IMR-90 (cell line): ENCODE results near the gene CSTA. TPM values are rescaled to one million over a fixed set of nuclear protein-coding genes. Genes with fewer than 3 reads are reported as not detected.

ENCODE experiments used
- ATAC-seq: fragments of 200-7000 bp; cut with Tn5 transposase; 2 replicates; pipeline ENCODE4 v1.9.1; 2020; ENCODE audit warnings: low read depth, mild to moderate bottlenecking, moderate library complexity
- BruUV-seq: library from RNA; stranded (reverse); fragments of 400-500 nt; replicated peaks from 2 replicates; lab custom pipeline; 2021; lab: Mats Ljungman, UMichigan
- CTCF ChIA-PET: fragments of 300-600 bp; formaldehyde crosslinking; extraction: SDS; loops from one replicate; lab custom pipeline; 2021; ENCODE audit warnings: antibody characterized with exemption; lab: Yijun Ruan, JAX
- POLR2A ChIA-PET: fragments of 300-600 bp; sonication (Branson Sonifier 250); formaldehyde crosslinking; loops from one replicate; lab custom pipeline; 2022; ENCODE audit warnings: antibody characterized with exemption; ENCODE audit not compliant: unreplicated experiment; lab: Charles Lee
- DNase-seq: peaks from one replicate; pipeline ENCODE4 v3.0.0; 2013
- H2AFZ ChIP-seq: replicated peaks from 2 replicates; pipeline ENCODE3; 2013; ENCODE audit warnings: low read length, mild to moderate bottlenecking; ENCODE audit not compliant: poor library complexity
- H2AK5ac ChIP-seq: 2 replicates; pipeline ENCODE4 v1.6.1; 2013; ENCODE audit warnings: low read depth, low read length, inconsistent platforms
- H2AK9ac ChIP-seq: replicated peaks from 2 replicates; pipeline ENCODE3; 2013; ENCODE audit warnings: mild to moderate bottlenecking, low read depth, low read length, moderate library complexity; ENCODE audit not compliant: poor library complexity
- H2BK120ac ChIP-seq: 2 replicates; pipeline ENCODE4 v1.6.1; 2013; ENCODE audit warnings: low read depth, low read length, inconsistent platforms
- H2BK15ac ChIP-seq: 3 replicates; pipeline ENCODE4 v1.6.1; 2013; ENCODE audit warnings: low read depth, low read length, inconsistent platforms
- H2BK20ac ChIP-seq: 2 replicates; pipeline ENCODE4 v1.6.1; 2013; ENCODE audit warnings: low read depth, mild to moderate bottlenecking, inconsistent platforms, low read length, moderate library complexity
- H2BK5ac ChIP-seq: 2 replicates; pipeline ENCODE4 v1.6.1; 2013; ENCODE audit warnings: mild to moderate bottlenecking, low read depth, low read length, inconsistent platforms; ENCODE audit not compliant: poor library complexity, severe bottlenecking
- H3K14ac ChIP-seq: replicated peaks from 2 replicates; pipeline ENCODE4 v1.6.1; 2013; ENCODE audit warnings: low read depth, low read length, inconsistent platforms
- H3K18ac ChIP-seq: 2 replicates; pipeline ENCODE4 v1.6.1; 2013; ENCODE audit warnings: low read depth, low read length, control low read depth
- H3K23ac ChIP-seq: 2 replicates; pipeline ENCODE4 v1.6.1; 2013; ENCODE audit warnings: low read depth, low read length, inconsistent platforms
- H3K27ac ChIP-seq: 2 replicates; pipeline ENCODE4 v1.5.1; 2013; ENCODE audit warnings: mild to moderate bottlenecking, control low read depth, low read length; ENCODE audit not compliant: insufficient read depth
- H3K27me3 ChIP-seq: 2 replicates; pipeline ENCODE4 v1.6.1; 2013; ENCODE audit warnings: low read length; ENCODE audit not compliant: control insufficient read depth, insufficient read depth
- H3K36me3 ChIP-seq: 2 replicates; pipeline ENCODE4 v1.6.1; 2013; ENCODE audit warnings: low read length, mixed read lengths; ENCODE audit not compliant: control insufficient read depth, insufficient read depth
- H3K4ac ChIP-seq: 2 replicates; pipeline ENCODE4 v1.6.1; 2013; ENCODE audit warnings: low read depth, low read length, inconsistent platforms
- H3K4me1 ChIP-seq: 2 replicates; pipeline ENCODE4 v1.6.1; 2013; ENCODE audit warnings: low read length, mixed read lengths; ENCODE audit not compliant: control insufficient read depth, insufficient read depth
- H3K4me2 ChIP-seq: 2 replicates; pipeline ENCODE4 v1.6.1; 2013; ENCODE audit warnings: low read depth, mild to moderate bottlenecking, control low read depth, low read length, moderate library complexity
- H3K4me3 ChIP-seq: 2 replicates; pipeline ENCODE4 v1.5.1; 2013; ENCODE audit warnings: low read depth, mild to moderate bottlenecking, control low read depth, low read length, moderate library complexity; ENCODE audit not compliant: insufficient read depth
- H3K56ac ChIP-seq: 2 replicates; pipeline ENCODE4 v1.6.1; 2013; ENCODE audit warnings: low read length, inconsistent platforms; ENCODE audit not compliant: insufficient read depth; ENCODE audit errors: extremely low read depth
- H3K79me1 ChIP-seq, 2 experiments: 2 replicates each; pipeline ENCODE4 v1.6.1; 2013; ENCODE audit warnings: low read length in 2 of 2, inconsistent platforms in 1 of 2, low read depth in 1 of 2
- H3K9ac ChIP-seq: 2 replicates; pipeline ENCODE4 v1.6.1; 2013; ENCODE audit warnings: low read depth, low read length, control low read depth
- H3K9me1 ChIP-seq: 2 replicates; pipeline ENCODE4 v1.6.1; 2013; ENCODE audit warnings: low read length, inconsistent platforms; ENCODE audit not compliant: insufficient read depth
- H3K9me3 ChIP-seq: 2 replicates; pipeline ENCODE4 v1.6.1; 2013; ENCODE audit warnings: low read length; ENCODE audit not compliant: control insufficient read depth, insufficient read depth
- H4K20me1 ChIP-seq: 2 replicates; pipeline ENCODE4 v1.6.1; 2013; ENCODE audit warnings: low read length, inconsistent platforms; ENCODE audit not compliant: insufficient read depth
- H4K5ac ChIP-seq: 2 replicates; pipeline ENCODE4 v1.6.1; 2013; ENCODE audit warnings: mild to moderate bottlenecking, low read depth, low read length, control low read depth
- H4K8ac ChIP-seq, 2 experiments: 2 replicates each; pipeline ENCODE4 v1.6.1; 2013; ENCODE audit warnings: low read depth in 2 of 2, low read length in 2 of 2, control low read depth in 1 of 2, inconsistent platforms in 1 of 2
- H4K91ac ChIP-seq: 2 replicates; pipeline ENCODE4 v1.6.1; 2013; ENCODE audit warnings: low read depth, low read length, inconsistent platforms; ENCODE audit not compliant: insufficient read depth
- CEBPB ChIP-seq: IDR thresholded peaks from 2 replicates; pipeline ENCODE4 v1.6.1; 2012; ENCODE audit warnings: low read depth, low read length, improper control_type of control experiment
- CHD1 ChIP-seq: IDR thresholded peaks from 2 replicates; pipeline ENCODE4 v1.6.1; 2012; ENCODE audit warnings: low read depth, low read length, improper control_type of control experiment
- FOS ChIP-seq: fragments of 150-350 bp; IDR thresholded peaks from 2 replicates; pipeline ENCODE4 v1.6.1; 2016; ENCODE audit warnings: low read depth, low read length
- NFE2L2 ChIP-seq: fragments of 150-350 bp; IDR thresholded peaks from 2 replicates; pipeline ENCODE4 v1.6.1; 2016; ENCODE audit warnings: low read depth, mild to moderate bottlenecking, low read length
- SMC3 ChIP-seq: fragments of 150-350 bp; IDR thresholded peaks from 2 replicates; pipeline ENCODE4 v1.6.1; 2016; ENCODE audit warnings: low read depth, mild to moderate bottlenecking, antibody characterized with exemption, low read length, moderate library complexity
- WGBS, 2 experiments: methylation state at CpG; one replicate each; pipeline versions ENCODE4 v1.1.5 to v1.1.7; 2013; ENCODE audit warnings: missing lambda C conversion rate in 2 of 2; ENCODE audit not compliant: insufficient read length in 1 of 2; ENCODE audit errors: extremely low coverage in 2 of 2; 5-methylcytosine and 5-hydroxymethylcytosine counted together
- dilution Hi-C: fragments of 300-500 bp; cut with HindIII; formaldehyde crosslinking; loops from one replicate; pipeline ENCODE4 v1.14.3; 2018; ENCODE audit warnings: low sequenced_read_pairs; ENCODE audit not compliant: unreplicated experiment
- in situ Hi-C: fragments of 300-500 bp; cut with MboI; formaldehyde crosslinking; loops from 3 replicates; pipeline ENCODE4 v1.14.3; 2019; ENCODE audit warnings: low sequenced_read_pairs, inconsistent platforms, mixed read lengths
- intact Hi-C: fragments of 100-400 bp; cut with micrococcal nuclease; formaldehyde crosslinking; loops from 2 replicates; pipeline ENCODE4 v1.10.0; 2022
- polyA plus RNA-seq, 3 experiments: library from polyadenylated mRNA; depleted of rRNA; stranded (reverse); fragments of >200 nt; gene quantifications; 2 replicates each; pipeline ENCODE4 v1.2.3, GENCODE V29; 2012; ENCODE audit warnings: low replicate concordance in 1 of 3
- total RNA-seq: library from RNA; depleted of rRNA; stranded (reverse); fragments of >200 nt; gene quantifications from 2 replicates; pipeline ENCODE4 v1.2.3, GENCODE V29; 2012
- TF ChIP-seq, protein P1 (sequence below): fragments of 150-350 bp; IDR thresholded peaks from 2 replicates; pipeline ENCODE4 v1.6.1; 2017; ENCODE audit warnings: mild to moderate bottlenecking, antibody characterized with exemption, low read length, low read depth

Gene CSTA
- total and polyA plus RNA-seq, 2 of the 4 experiments (the other 2 are of a cell fraction): 0.17 TPM; not detected in 1

DNA sequence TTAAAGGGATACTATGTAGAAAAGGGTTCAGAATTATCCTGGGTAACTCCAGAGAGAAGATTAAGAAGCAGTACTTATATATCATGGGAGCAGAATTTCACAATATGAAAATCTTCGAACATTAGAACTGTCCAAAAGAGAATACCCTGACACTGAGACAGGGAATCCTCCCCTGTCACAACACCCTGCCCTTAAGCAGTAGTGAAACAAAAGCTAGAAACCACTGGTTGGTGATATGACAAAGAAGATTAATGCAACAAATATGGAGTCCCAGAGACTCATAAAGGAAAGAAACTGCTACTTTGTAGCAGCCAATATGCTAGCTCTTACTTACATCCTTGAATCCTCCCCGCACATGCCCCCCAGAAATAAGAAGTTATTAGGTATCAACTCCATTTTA, 39.4 kb downstream of the CSTA start:
- no peak overlapping the region for H3K56ac ChIP-seq
- WGBS, 2 experiments: no CpG with 5 or more reads among the region's 2 CpGs
- dilution Hi-C loops: no loop called here
- no peak overlapping the region for H2BK15ac ChIP-seq
- TF ChIP-seq, protein P1, sequence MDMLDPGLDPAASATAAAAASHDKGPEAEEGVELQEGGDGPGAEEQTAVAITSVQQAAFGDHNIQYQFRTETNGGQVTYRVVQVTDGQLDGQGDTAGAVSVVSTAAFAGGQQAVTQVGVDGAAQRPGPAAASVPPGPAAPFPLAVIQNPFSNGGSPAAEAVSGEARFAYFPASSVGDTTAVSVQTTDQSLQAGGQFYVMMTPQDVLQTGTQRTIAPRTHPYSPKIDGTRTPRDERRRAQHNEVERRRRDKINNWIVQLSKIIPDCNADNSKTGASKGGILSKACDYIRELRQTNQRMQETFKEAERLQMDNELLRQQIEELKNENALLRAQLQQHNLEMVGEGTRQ: no peak
- TF ChIP-seq SMC3 (no peak), CHD1 (no peak), FOS (no peak), CEBPB (no peak), NFE2L2 (no peak)
- POLR2A ChIA-PET: no interaction called here
- H3K4ac ChIP-seq: no peak overlapping the region
- peaks cover 0 to 2% of the 10 kb centered on the region in 2 experiments; a peak in 1 of 4 replicates for H3K79me1 ChIP-seq
- CTCF ChIA-PET: interaction anchor here (0.9 kb wide), 1 partner anchor 61 kb away, joined by 3 read pairs; no protein-coding TSS in a partner anchor
- peaks cover 5% of the 10 kb centered on the region for H3K4me1 ChIP-seq
- ATAC-seq (no peak), DNase-seq (no peak)
- no peak overlapping the region for H3K14ac ChIP-seq
- no peak overlapping the region for H2AK9ac ChIP-seq
- H3K9me1 ChIP-seq: peaks cover 3% of the 10 kb centered on the region
- H4K5ac ChIP-seq: no peak overlapping the region
- H3K27ac ChIP-seq: no peak overlapping the region
- no peak overlapping the region for H3K4me3 ChIP-seq
- no peaks in the 10 kb centered on the region for H3K9me3 ChIP-seq
- no peak overlapping the region for H2BK5ac ChIP-seq
- H2AFZ ChIP-seq: no peak overlapping the region
- H4K91ac ChIP-seq: no peak overlapping the region
- H3K36me3 ChIP-seq: peaks cover 10% of the 10 kb centered on the region
- BruUV-seq: no TSS peak
- no peak overlapping the region for H2BK20ac ChIP-seq
- H2BK120ac ChIP-seq: no peak overlapping the region
- H3K4me2 ChIP-seq: no peak overlapping the region
- no peak overlapping the region for H2AK5ac ChIP-seq
- no peak overlapping the region for H3K23ac ChIP-seq
- H3K9ac ChIP-seq: no peak overlapping the region
- intact Hi-C loops: no loop called here
- no peaks in the 10 kb centered on the region for H3K27me3 ChIP-seq
- in situ Hi-C loops: no loop called here
- no peak overlapping the region for H3K18ac ChIP-seq
- no peaks in the 10 kb centered on the region for H4K20me1 ChIP-seq
- H4K8ac ChIP-seq: no peak overlapping the region
